HEK293T (cell line): ENCODE measurements around the gene SUMO3.

Experiments used
- CTCF ChIA-PET: fragments of 350-600 bp; formaldehyde crosslinking; extraction: SDS; loops from one replicate; lab custom pipeline; 2021; ENCODE audit warnings: antibody characterized with exemption, inconsistent platforms; lab: Yijun Ruan, JAX
- POLR2A ChIA-PET: fragments of 350-600 bp; formaldehyde crosslinking; extraction: SDS; loops from one replicate; lab custom pipeline; 2020; ENCODE audit warnings: antibody characterized with exemption, inconsistent platforms; lab: Yijun Ruan, JAX
- DNase-seq: peaks from one replicate; pipeline ENCODE4 v3.0.0; 2012; ENCODE audit warnings: mixed read lengths; ENCODE audit errors: extremely low spot score
- ARNT ChIP-seq: fragments of 450-650 bp; IDR thresholded peaks from 2 replicates; pipeline ENCODE4 v1.6.1; 2017; ENCODE audit warnings: mild to moderate bottlenecking
- BHLHE40 ChIP-seq: fragments of 450-650 bp; IDR thresholded peaks from 2 replicates; pipeline ENCODE4 v1.6.1; 2016; ENCODE audit warnings: mild to moderate bottlenecking, moderate library complexity, borderline replicate concordance
- CTBP1 ChIP-seq: fragments of 450-650 bp; IDR thresholded peaks from 2 replicates; pipeline ENCODE4 v1.6.1; 2016; ENCODE audit warnings: borderline replicate concordance
- ELF4 ChIP-seq: fragments of 450-650 bp; IDR thresholded peaks from 2 replicates; pipeline ENCODE4 v1.6.1; 2017; ENCODE audit warnings: antibody characterized with exemption
- FOXA1 ChIP-seq: fragments of 450-650 bp; IDR thresholded peaks from 2 replicates; pipeline ENCODE4 v1.6.1; 2016; ENCODE audit warnings: mild to moderate bottlenecking
- FOXK2 ChIP-seq: fragments of 450-650 bp; IDR thresholded peaks from 2 replicates; pipeline ENCODE4 v1.6.1; 2016; ENCODE audit warnings: mild to moderate bottlenecking
- FOXM1 ChIP-seq: fragments of 450-650 bp; IDR thresholded peaks from 2 replicates; pipeline ENCODE4 v1.6.1; 2017; ENCODE audit warnings: mild to moderate bottlenecking, borderline replicate concordance
- HDGF ChIP-seq: fragments of 450-650 bp; IDR thresholded peaks from 2 replicates; pipeline ENCODE4 v1.6.1; 2017; ENCODE audit warnings: antibody characterized with exemption, borderline replicate concordance
- L3MBTL2 ChIP-seq: fragments of 450-650 bp; conservative IDR thresholded peaks from 2 replicates; pipeline ENCODE4 v1.6.1; 2016; ENCODE audit warnings: mild to moderate bottlenecking
- LEF1 ChIP-seq: fragments of 450-650 bp; IDR thresholded peaks from 2 replicates; pipeline ENCODE4 v1.6.1; 2017; ENCODE audit warnings: mild to moderate bottlenecking, borderline replicate concordance
- NFRKB ChIP-seq: fragments of 450-650 bp; IDR thresholded peaks from 2 replicates; pipeline ENCODE4 v1.6.1; 2016; ENCODE audit warnings: mild to moderate bottlenecking, moderate library complexity
- SP1 ChIP-seq: fragments of 450-650 bp; IDR thresholded peaks from 2 replicates; pipeline ENCODE4 v1.6.1; 2017
- SUZ12 ChIP-seq: fragments of 450-650 bp; IDR thresholded peaks from 2 replicates; pipeline ENCODE4 v1.6.1; 2016; ENCODE audit warnings: mild to moderate bottlenecking
- TARDBP ChIP-seq: fragments of 450-650 bp; IDR thresholded peaks from 2 replicates; pipeline ENCODE4 v1.6.1; 2016
- ZNF384 ChIP-seq: fragments of 450-650 bp; IDR thresholded peaks from 2 replicates; pipeline ENCODE4 v1.6.1; 2016
- TF ChIP-seq, protein P1 (sequence below): fragments of 450-650 bp; IDR thresholded peaks from 2 replicates; pipeline ENCODE4 v1.6.1; 2016

The SUMO3 gene

DNA sequence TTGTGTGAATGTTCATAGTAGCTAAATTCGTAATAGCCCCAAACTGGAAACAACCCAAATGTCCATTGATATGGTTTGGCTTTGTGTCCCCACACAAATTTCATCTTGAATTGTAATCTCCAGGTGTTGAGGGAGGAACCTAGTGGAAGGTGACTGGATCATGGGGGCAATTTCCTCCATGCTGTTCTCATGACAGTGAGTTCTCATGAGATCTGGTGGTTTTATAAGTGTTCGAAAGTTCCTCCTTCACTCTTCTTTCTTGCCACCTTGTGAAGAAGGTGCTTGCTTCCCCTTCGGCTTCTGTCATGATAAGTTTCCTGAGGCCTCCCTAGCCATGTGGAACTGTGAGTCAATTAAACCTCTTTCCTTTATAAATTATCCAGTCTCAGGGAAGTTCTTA is 27.5 kb downstream of the SUMO3 start:
- no peak for DNase-seq
- ChIA-PET POLR2A (no interaction called here), CTCF (interaction anchor here (1.7 kb wide), 1 partner anchor 10 kb away, joined by 8 read pairs; no protein-coding TSS in a partner anchor)
- TF ChIP-seq, protein P1, sequence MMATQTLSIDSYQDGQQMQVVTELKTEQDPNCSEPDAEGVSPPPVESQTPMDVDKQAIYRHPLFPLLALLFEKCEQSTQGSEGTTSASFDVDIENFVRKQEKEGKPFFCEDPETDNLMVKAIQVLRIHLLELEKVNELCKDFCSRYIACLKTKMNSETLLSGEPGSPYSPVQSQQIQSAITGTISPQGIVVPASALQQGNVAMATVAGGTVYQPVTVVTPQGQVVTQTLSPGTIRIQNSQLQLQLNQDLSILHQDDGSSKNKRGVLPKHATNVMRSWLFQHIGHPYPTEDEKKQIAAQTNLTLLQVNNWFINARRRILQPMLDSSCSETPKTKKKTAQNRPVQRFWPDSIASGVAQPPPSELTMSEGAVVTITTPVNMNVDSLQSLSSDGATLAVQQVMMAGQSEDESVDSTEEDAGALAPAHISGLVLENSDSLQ = no peak
- TF ChIP-seq SP1 (no peak), CTBP1 (no peak), L3MBTL2 (no peak), FOXA1 (no peak), LEF1 (no peak), NFRKB (no peak), SUZ12 (no peak)

DNA sequence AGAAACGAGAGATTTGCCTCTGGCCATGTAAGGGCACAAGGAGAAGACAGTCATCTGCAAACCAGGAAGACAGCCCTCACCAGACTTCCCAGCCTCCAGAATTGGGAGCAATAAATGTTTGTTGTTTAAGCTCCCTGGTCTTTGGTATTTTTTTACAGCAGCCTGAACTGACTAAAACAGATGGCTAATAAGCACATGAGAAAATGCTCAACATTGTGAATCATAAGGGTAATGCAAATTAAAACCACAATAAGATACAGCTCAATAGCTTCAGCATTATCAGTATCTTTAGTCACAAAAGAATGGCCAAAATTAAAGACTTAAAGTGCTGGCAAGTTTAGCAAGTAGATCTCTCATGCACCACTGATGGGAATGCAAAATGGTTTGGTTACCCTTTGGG is 28.0 kb downstream of the SUMO3 start:
- DNase-seq = no peak
- no peak for TF ChIP-seq ELF4
- no peak for TF ChIP-seq ARNT
- TF ChIP-seq BHLHE40 = no peak
- no peak for TF ChIP-seq ZNF384
- no peak for TF ChIP-seq FOXA1
- no peak for TF ChIP-seq SUZ12
- TF ChIP-seq FOXK2 = no peak
- TF ChIP-seq LEF1 = no peak
- no peak for TF ChIP-seq NFRKB
- TF ChIP-seq L3MBTL2 = no peak
- no peak for TF ChIP-seq TARDBP
- TF ChIP-seq FOXM1 = no peak
- TF ChIP-seq SP1 = no peak
- TF ChIP-seq, protein P1 = no peak
- TF ChIP-seq CTBP1 = no peak
- TF ChIP-seq HDGF = no peak
- ChIA-PET POLR2A (no interaction called here), CTCF (interaction anchor here (1.7 kb wide), 1 partner anchor 11 kb away, joined by 8 read pairs; no protein-coding TSS in a partner anchor)

DNA sequence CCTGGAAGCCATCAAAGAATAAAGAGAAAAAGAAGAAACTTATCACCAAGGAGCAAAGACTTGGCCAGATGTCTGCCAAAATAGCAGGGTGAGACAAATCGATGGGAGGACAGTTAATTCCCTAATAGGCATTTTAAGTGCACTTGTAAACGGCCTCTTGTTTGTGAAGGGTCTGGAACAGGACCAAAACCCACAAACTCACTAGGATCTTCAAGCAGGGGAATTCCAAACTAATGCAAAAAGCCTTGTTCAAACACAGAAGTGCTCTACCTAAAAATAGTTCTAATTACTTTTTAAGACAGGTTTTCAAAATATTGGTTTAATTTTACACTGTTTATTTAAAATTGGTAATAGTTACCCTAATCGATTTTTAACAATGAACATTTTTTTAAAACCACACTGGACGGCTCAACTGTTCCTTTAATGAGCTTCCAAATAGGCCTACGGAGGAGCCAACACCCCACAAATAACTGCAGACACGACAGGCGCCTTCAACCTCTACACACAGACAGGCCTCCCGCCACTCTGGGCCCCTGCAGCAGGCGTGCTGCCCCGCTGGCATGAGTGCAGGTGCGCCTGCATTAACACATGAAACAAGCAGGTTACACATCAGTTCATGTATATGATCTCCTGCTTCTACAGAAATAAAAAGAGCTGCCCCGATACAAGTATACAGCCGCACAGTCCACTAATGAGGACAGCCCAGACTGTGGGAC is 32.1 kb downstream of the SUMO3 start:
- TF ChIP-seq TARDBP = no peak
- ChIA-PET CTCF (interaction anchor here (0.7 to 1.3 kb wide), 2 partner anchors 14 to 15 kb away, joined by 3 read pairs; no protein-coding TSS in a partner anchor), POLR2A (no interaction called here)
- DNase-seq = no peak

DNA sequence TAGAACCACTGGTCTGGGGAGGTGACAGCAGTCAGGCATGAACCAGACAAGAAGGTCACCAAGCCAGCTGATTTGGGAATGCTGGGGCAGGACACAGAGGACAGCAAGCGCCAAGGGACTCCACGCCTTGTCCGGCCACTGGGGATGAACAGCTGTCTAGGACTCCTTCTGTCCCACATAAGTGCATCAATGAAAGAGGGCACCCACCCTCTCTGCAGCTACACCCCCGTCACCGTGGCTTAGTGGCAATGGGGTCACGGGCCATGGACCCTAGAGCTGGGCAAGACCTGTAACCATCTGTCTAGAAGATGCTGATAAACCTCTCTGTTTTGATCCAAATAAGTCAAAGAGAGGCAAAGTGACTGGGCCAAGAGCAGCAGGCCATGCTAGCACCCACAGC is 33.1 kb downstream of the SUMO3 start:
- ChIA-PET CTCF (interaction anchor here (0.6 to 2.5 kb wide), 2 partner anchors 9 to 302 kb away, joined by 3 to 10 read pairs; no protein-coding TSS in a partner anchor), POLR2A (no interaction called here)
- TF ChIP-seq SP1 = no peak
- TF ChIP-seq L3MBTL2 = no peak
- TF ChIP-seq ARNT = no peak
- TF ChIP-seq, protein P1 = no peak
- TF ChIP-seq CTBP1 = no peak
- TF ChIP-seq FOXA1 = no peak
- no peak for TF ChIP-seq SUZ12
- TF ChIP-seq ZNF384 = no peak
- TF ChIP-seq ELF4 = no peak
- no peak for TF ChIP-seq LEF1
- TF ChIP-seq FOXK2 = no peak
- no peak for TF ChIP-seq TARDBP
- no peak for TF ChIP-seq FOXM1
- no peak for TF ChIP-seq NFRKB
- TF ChIP-seq BHLHE40 = no peak
- no peak for TF ChIP-seq HDGF
- DNase-seq = no peak

DNA sequence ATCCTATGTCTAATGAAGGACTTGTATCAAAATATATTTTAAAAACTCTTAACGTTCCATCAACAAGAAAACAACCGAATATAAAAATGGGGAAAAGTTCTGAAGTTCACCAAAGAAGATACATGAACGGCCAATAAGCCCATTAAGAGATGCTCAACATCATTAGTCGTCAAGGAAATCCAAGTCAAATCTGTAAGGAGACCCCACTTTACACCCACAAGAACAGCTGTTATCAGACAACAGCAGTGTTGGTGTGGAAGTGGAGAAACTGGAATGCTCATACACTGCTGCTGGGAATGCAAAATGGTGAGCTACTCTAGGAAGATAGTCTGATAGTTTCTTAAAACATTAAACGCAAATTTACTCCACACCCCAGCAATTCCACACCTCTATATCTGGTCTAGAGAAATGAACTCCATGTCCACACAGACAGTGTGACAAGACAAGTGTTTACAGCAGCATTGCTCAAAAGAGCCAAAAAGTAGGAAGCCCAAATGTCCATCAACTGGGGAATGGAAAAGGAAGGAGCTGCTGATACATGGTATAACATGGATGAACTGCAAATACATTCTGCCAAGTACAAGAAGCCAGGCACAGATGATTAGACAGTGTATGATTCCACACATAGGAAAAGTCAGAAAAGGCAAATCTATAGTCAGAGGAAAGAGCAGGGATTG is 34.7 kb downstream of the SUMO3 start:
- ChIA-PET CTCF (interaction anchor here (2.5 kb wide), 1 partner anchor 10 kb away, joined by 10 read pairs; no protein-coding TSS in a partner anchor), POLR2A (no interaction called here)
- TF ChIP-seq CTBP1 (no peak), ELF4 (no peak), ARNT (no peak), BHLHE40 (no peak), L3MBTL2 (no peak), TARDBP (no peak), FOXM1 (no peak), FOXK2 (no peak), NFRKB (no peak), SP1 (no peak), HDGF (no peak), ZNF384 (no peak), FOXA1 (no peak), LEF1 (no peak), SUZ12 (no peak)
- TF ChIP-seq, protein P1 = no peak
- DNase-seq = no peak
